Measurements from ENCODE around the gene MRM2.
A peak's percentile ranks its signal among the peaks of the same experiment; 100 is the strongest.

MRM2 gene

DNA sequence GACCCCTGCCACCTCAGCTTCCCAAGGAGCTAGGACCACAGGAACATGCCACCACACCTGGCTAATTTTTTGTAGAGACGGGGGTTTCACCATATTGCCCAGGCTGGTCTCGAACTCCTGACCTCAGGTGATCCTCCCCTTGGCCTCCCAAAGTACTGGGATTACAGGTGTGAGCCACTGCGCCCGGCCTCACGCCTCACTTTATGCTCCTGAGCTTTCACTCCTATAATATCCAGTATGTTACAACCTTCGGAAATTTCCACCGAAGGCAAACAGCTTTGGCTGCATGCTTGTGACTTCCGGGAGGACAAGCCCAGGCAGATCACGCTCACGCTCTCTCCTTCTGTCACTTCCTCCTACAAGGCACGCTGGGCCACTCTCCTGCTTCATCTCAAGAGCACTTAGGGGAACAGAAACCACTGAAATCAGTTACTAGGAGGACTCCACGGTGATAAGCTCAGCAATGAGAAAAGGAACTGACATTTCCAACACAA lies 4.8 kb downstream of the MRM2 start:
- TF ChIP-seq TAF1 (IDR thresholded peaks at IDR 0.05; ENCODE audit: borderline replicate concordance, insufficient read depth, low read length) (no peak), SIN3A (IDR thresholded peaks at IDR 0.05; ENCODE audit: borderline replicate concordance, insufficient read depth, low read length) (no peak), FOXP2 (optimal IDR thresholded peaks at IDR 0.05; ENCODE audit: borderline replicate concordance, extremely low read depth, extremely low read length, insufficient read depth) (no peak), POLR2AphosphoS5 (IDR thresholded peaks at IDR 0.05; ENCODE audit: low read depth, low read length) (no peak)
- TF ChIP-seq, protein P1, sequence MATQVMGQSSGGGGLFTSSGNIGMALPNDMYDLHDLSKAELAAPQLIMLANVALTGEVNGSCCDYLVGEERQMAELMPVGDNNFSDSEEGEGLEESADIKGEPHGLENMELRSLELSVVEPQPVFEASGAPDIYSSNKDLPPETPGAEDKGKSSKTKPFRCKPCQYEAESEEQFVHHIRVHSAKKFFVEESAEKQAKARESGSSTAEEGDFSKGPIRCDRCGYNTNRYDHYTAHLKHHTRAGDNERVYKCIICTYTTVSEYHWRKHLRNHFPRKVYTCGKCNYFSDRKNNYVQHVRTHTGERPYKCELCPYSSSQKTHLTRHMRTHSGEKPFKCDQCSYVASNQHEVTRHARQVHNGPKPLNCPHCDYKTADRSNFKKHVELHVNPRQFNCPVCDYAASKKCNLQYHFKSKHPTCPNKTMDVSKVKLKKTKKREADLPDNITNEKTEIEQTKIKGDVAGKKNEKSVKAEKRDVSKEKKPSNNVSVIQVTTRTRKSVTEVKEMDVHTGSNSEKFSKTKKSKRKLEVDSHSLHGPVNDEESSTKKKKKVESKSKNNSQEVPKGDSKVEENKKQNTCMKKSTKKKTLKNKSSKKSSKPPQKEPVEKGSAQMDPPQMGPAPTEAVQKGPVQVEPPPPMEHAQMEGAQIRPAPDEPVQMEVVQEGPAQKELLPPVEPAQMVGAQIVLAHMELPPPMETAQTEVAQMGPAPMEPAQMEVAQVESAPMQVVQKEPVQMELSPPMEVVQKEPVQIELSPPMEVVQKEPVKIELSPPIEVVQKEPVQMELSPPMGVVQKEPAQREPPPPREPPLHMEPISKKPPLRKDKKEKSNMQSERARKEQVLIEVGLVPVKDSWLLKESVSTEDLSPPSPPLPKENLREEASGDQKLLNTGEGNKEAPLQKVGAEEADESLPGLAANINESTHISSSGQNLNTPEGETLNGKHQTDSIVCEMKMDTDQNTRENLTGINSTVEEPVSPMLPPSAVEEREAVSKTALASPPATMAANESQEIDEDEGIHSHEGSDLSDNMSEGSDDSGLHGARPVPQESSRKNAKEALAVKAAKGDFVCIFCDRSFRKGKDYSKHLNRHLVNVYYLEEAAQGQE (IDR thresholded peaks at IDR 0.05; ENCODE audit: insufficient read depth in 1 of 2, low read depth in 2 of 2, low read length in 2 of 2) = no peak

DNA sequence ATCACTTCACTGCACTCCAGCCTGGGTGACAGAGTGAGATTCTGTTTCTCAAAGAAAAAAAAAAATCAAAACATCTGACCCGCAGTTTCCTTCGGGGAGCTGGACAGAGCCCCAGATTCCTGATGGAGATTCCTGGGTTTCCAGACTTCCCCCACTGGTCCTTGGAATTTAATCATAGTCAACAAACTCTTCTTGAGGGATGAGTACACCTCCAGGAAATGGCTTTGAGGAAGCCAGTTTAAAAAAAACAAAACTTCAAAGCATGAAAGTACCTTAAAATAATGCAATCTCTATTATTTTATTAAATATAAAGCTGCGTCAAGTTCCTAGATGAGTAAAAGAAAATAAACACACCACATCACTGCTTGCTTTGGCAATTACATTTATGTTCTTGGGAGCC lies 8.1 kb downstream of the MRM2 start:
- no peak for TF ChIP-seq POLR2AphosphoS5 (IDR thresholded peaks at IDR 0.05; ENCODE audit: low read depth, low read length)
- no peak for TF ChIP-seq FOXP2 (optimal IDR thresholded peaks at IDR 0.05; ENCODE audit: borderline replicate concordance, extremely low read depth, extremely low read length, insufficient read depth)
- TF ChIP-seq, protein P1 (IDR thresholded peaks at IDR 0.05; ENCODE audit: insufficient read depth in 1 of 2, low read depth in 2 of 2, low read length in 2 of 2) = no peak
- TF ChIP-seq SIN3A (IDR thresholded peaks at IDR 0.05; ENCODE audit: borderline replicate concordance, insufficient read depth, low read length) = no peak

DNA sequence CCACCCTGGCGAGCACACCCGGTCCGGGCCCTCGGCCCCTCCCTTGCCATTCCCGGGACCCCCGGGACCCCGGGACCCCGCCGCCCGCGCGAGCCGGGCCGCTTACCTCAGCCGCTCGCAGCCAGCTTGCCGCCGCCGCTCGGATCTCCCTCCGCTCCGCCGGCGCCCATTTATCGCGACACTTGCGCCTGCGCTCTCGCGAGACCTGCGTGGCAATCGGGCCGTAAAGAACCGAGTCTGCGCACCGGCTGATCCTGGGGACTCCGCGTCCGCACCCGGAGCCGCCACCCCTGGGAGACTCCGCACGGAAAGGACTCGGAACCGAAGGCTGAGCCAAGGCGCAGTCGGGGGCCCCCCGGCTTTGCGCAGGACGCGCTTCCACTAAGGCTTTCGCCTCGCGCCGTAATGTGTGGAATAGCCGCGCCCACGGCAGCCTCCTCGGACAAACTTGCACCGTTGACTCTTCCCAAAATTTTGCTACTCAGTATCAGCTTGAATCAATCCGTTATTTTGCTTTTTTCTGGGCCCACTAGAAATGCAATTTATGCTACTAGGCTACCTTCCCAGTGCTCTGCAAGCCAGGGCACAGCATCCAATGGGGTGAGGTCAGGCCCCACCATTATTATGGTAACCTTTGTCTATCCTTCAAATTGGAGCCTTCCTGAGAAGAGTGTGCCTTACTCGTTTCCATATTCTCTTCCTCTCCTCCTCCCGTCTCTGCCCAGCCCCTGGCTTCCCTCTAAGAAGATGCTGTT lies 9.1 kb downstream of the MRM2 start, which contains the start of gene MAD1L1:
TSS of gene MAD1L1 (minus strand) at position 180 of the 755 bp plus-strand sequence. CDS start 2,812 bp downstream, outside the sequence.
- TF ChIP-seq SIN3A (IDR thresholded peaks at IDR 0.05; ENCODE audit: borderline replicate concordance, insufficient read depth, low read length) (peak; percentile 89), POLR2AphosphoS5 (IDR thresholded peaks at IDR 0.05; ENCODE audit: low read depth, low read length) (peak; percentile 91), FOXP2 (optimal IDR thresholded peaks at IDR 0.05; ENCODE audit: borderline replicate concordance, extremely low read depth, extremely low read length, insufficient read depth) (peak; percentile 75), TAF1 (IDR thresholded peaks at IDR 0.05; ENCODE audit: borderline replicate concordance, insufficient read depth, low read length) (peak; percentile 82; the same call in 1 of the 2 replicates)
- TF ChIP-seq, protein P1 (IDR thresholded peaks at IDR 0.05; ENCODE audit: insufficient read depth in 1 of 2, low read depth in 2 of 2, low read length in 2 of 2) = no peak

DNA sequence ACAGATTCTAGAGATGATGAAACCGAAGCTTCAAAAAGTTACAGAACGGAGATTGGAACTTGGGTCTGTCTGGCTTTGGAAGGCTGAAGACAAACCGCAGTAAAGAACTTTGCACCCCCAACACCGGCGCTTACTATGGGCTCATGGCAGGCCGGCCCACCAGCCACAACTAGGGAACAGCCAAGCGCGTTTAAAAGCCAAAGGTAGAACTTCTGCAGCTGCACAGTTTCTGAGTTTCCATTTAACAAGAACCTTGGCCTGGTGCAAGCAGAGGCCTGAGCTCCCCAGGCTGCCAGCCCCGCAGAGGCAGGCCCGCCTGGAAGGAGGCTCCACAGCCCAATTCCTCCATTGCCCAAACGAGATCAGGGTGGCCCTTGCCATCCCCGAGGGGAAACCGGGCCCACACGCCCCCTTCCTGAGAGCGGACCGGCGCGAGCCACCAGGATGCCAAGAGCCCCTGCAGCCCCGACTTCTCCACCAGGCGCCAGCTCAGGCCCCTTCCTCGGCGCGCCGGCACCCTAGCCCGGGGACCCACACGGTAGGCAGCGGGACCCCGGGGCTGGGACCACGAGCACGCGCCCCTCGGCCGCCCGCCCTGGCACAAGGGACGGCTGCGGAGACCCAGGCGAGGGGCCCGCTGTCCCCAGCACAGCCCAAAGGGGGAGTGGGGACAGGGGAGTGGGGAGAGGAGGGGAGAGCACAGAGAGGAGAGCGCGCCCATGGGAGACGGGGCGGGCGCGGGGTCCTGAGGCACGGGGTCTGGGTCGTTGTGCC lies 9.8 kb downstream of the MRM2 start:
- TF ChIP-seq SIN3A (IDR thresholded peaks at IDR 0.05; ENCODE audit: borderline replicate concordance, insufficient read depth, low read length) (no peak), POLR2AphosphoS5 (IDR thresholded peaks at IDR 0.05; ENCODE audit: low read depth, low read length) (no peak), TAF1 (IDR thresholded peaks at IDR 0.05; ENCODE audit: borderline replicate concordance, insufficient read depth, low read length) (no peak), FOXP2 (optimal IDR thresholded peaks at IDR 0.05; ENCODE audit: borderline replicate concordance, extremely low read depth, extremely low read length, insufficient read depth) (no peak)
- TF ChIP-seq, protein P1 (IDR thresholded peaks at IDR 0.05; ENCODE audit: insufficient read depth in 1 of 2, low read depth in 2 of 2, low read length in 2 of 2) = no peak

Measured in PFSK-1 (cell line).